ENCODE data around the gene FBXO5. TPM values are rescaled to one million over a fixed set of nuclear protein-coding genes. Genes with fewer than 3 reads are reported as not detected.

FBXO5 gene
- total and polyA plus RNA-seq, 9 of the 15 experiments (the other 6 are each of a cell fraction or from before 2014, with no cell fraction given), result 17.8 to 89.3 (median 62.9) TPM

DNA sequence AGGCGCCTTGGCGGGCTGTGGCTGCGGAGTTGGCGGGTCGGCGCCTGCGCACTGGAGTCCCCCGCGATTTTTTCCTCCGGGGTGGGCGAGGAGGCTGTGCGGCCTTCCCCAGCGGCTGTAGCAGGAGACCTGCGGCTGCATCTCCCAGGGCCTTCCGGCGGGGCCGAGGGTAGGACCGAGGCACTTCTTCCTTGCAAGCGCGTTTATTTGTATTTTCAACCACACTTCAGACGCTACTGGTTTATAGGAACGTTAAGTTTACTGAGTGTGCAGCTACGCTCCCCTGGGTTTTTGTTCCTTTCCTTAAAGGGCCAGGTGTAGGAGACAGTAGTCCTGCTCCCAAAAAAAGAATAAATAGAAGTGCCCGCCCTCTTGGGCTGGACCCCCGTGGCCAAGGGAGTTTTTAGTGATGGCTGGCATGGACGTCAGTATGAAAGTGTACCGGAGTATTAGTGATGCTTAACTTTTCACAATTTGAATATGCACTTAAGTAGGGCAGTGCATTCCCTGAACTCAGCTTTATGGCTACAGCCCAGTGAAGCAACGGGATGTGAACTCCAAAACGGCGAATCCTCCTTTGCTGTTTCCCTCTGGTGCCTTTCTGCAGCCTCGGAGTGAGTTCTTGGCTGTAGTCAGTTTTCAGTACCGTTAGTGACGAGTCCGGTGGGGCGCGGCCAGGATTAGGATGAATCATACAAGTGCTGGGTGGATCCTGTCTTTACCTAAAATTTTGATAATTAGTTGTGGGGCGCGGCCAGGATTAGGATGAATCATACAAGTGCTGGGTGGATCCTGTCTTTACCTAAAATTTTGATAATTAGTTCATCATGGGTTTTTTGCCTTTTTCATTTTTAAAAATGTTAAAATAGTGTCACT, 1.0 kb upstream of the FBXO5 start (continued):
- TF ChIP-seq SIN3A (IDR thresholded peaks at IDR 0.05; ENCODE audit: borderline replicate concordance in 2 of 2, control insufficient read depth in 1 of 2, low read depth in 2 of 2, low read length in 2 of 2) (no peak), SREBF2 (CRISPR knock-in tag; IDR thresholded peaks at IDR 0.05) (no peak), ATF7 (IDR thresholded peaks at IDR 0.05) (peak; percentile 64; the same call in 1 of the 2 replicates), SMAD1 (IDR thresholded peaks at IDR 0.05; ENCODE audit: low read depth, low read length, partially characterized antibody) (peak; percentile 28), CBFB (CRISPR knock-in tag; IDR thresholded peaks at IDR 0.05) (no peak), ZBTB17 (CRISPR knock-in tag; IDR thresholded peaks at IDR 0.05) (0 out of 2 replicates have a peak, but pooled peaks have one; percentile 18), CTBP1 (IDR thresholded peaks at IDR 0.05; ENCODE audit: borderline replicate concordance) (peak; percentile 42; the same call in 1 of the 2 replicates), SMARCA4 (IDR thresholded peaks at IDR 0.05) (peak; percentile 72; the same call in 1 of the 2 replicates), ERF (CRISPR knock-in tag; IDR thresholded peaks at IDR 0.05) (0 out of 2 replicates have a peak, but pooled peaks have one; percentile 35), FOSL1 (tag; conservative IDR thresholded peaks at IDR 0.05) (peak; percentile 96), RBFOX2 (IDR thresholded peaks at IDR 0.05; ENCODE audit: low read depth, low read length) (no peak), E2F8 (IDR thresholded peaks at IDR 0.05; ENCODE audit: low read depth, partially characterized antibody) (no peak), HDAC3 (IDR thresholded peaks at IDR 0.05; ENCODE audit: borderline replicate concordance, partially characterized antibody) (no peak), CREBBP (IDR thresholded peaks at IDR 0.05; ENCODE audit: low read depth, low read length) (no peak), EP300 (IDR thresholded peaks at IDR 0.05; ENCODE audit: low read length) (peak; percentile 51; the same call in 1 of the 2 replicates), POLR3G (IDR thresholded peaks at IDR 0.05; ENCODE audit: extremely low read depth, insufficient read length, insufficient replicate concordance) (no peak), ZNF707 (CRISPR knock-in tag; conservative IDR thresholded peaks at IDR 0.05) (no peak)
- TF ChIP-seq, protein P1, sequence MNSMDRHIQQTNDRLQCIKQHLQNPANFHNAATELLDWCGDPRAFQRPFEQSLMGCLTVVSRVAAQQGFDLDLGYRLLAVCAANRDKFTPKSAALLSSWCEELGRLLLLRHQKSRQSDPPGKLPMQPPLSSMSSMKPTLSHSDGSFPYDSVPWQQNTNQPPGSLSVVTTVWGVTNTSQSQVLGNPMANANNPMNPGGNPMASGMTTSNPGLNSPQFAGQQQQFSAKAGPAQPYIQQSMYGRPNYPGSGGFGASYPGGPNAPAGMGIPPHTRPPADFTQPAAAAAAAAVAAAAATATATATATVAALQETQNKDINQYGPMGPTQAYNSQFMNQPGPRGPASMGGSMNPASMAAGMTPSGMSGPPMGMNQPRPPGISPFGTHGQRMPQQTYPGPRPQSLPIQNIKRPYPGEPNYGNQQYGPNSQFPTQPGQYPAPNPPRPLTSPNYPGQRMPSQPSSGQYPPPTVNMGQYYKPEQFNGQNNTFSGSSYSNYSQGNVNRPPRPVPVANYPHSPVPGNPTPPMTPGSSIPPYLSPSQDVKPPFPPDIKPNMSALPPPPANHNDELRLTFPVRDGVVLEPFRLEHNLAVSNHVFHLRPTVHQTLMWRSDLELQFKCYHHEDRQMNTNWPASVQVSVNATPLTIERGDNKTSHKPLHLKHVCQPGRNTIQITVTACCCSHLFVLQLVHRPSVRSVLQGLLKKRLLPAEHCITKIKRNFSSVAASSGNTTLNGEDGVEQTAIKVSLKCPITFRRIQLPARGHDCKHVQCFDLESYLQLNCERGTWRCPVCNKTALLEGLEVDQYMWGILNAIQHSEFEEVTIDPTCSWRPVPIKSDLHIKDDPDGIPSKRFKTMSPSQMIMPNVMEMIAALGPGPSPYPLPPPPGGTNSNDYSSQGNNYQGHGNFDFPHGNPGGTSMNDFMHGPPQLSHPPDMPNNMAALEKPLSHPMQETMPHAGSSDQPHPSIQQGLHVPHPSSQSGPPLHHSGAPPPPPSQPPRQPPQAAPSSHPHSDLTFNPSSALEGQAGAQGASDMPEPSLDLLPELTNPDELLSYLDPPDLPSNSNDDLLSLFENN (IDR thresholded peaks at IDR 0.05; ENCODE audit: low read depth in 2 of 2, low read length in 2 of 2), result 0 out of 4 replicates have a peak, but pooled peaks of 1 of the 2 experiments have one; percentile 25
- TF ChIP-seq, protein P2, sequence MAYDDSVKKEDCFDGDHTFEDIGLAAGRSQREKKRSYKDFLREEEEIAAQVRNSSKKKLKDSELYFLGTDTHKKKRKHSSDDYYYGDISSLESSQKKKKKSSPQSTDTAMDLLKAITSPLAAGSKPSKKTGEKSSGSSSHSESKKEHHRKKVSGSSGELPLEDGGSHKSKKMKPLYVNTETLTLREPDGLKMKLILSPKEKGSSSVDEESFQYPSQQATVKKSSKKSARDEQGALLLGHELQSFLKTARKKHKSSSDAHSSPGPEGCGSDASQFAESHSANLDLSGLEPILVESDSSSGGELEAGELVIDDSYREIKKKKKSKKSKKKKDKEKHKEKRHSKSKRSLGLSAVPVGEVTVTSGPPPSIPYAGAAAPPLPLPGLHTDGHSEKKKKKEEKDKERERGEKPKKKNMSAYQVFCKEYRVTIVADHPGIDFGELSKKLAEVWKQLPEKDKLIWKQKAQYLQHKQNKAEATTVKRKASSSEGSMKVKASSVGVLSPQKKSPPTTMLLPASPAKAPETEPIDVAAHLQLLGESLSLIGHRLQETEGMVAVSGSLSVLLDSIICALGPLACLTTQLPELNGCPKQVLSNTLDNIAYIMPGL (CRISPR knock-in tag; IDR thresholded peaks at IDR 0.05), result peak; percentile 70
